HepG2 (cell line): ENCODE data around the gene HOXD8.

Experiments used
- ARNT2 ChIP-seq: sonication (generic); formaldehyde crosslinking; IDR thresholded peaks from 2 replicates; pipeline ENCODE4 v1.8.0; 2022; ENCODE audit warnings: mild to moderate bottlenecking, low read depth, missing genetic modification reagents, moderate library complexity
- FOXP1 ChIP-seq, 2 experiments: fragments of 450-650 bp in 1 of 2; IDR thresholded peaks; 2 replicates each; pipeline ENCODE4 v1.6.1; 2017 to 2018; ENCODE audit warnings: antibody characterized with exemption in 1 of 2
- HIVEP1 ChIP-seq: sonication (generic); formaldehyde crosslinking; IDR thresholded peaks from 2 replicates; pipeline ENCODE4 v1.4.0; 2020; ENCODE audit warnings: mild to moderate bottlenecking, missing genetic modification reagents
- HMGXB4 ChIP-seq, 2 experiments: sonication (generic) in 1 of 2; formaldehyde crosslinking in 1 of 2; IDR thresholded peaks; 2 replicates each; pipeline versions ENCODE4 v1.4.0 to v1.6.1; 2018 to 2020; ENCODE audit warnings: missing genetic modification reagents in 2 of 2, borderline replicate concordance in 1 of 2, low read depth in 1 of 2, mild to moderate bottlenecking in 1 of 2, missing biosample characterization in 1 of 2
- IKZF5 ChIP-seq: IDR thresholded peaks from 2 replicates; pipeline ENCODE4 v1.6.1; 2018; ENCODE audit warnings: missing genetic modification reagents, mild to moderate bottlenecking, missing compliant biosample characterization
- PHF20 ChIP-seq: sonication (generic); formaldehyde crosslinking; IDR thresholded peaks from 2 replicates; pipeline ENCODE4 v1.5.0; 2020; ENCODE audit warnings: mild to moderate bottlenecking, missing genetic modification reagents
- POLR2AphosphoS5 ChIP-seq: IDR thresholded peaks from 2 replicates; pipeline ENCODE4 v1.6.1; 2012; ENCODE audit warnings: low read depth, low read length
- RFX5 ChIP-seq: IDR thresholded peaks from 2 replicates; pipeline ENCODE4 v1.6.1; 2011; ENCODE audit warnings: low read depth, low read length, improper control_type of control experiment
- TBP ChIP-seq: sonication (generic); formaldehyde crosslinking; IDR thresholded peaks from 2 replicates; pipeline ENCODE4 v1.5.0; 2020; ENCODE audit warnings: missing genetic modification reagents
- ZBTB34 ChIP-seq: sonication (generic); formaldehyde crosslinking; IDR thresholded peaks from 2 replicates; pipeline ENCODE4 v1.8.0; 2022; ENCODE audit warnings: mild to moderate bottlenecking, missing genetic modification reagents
- ZBTB7A ChIP-seq: sonication (generic); formaldehyde crosslinking; IDR thresholded peaks from 2 replicates; pipeline ENCODE4 v1.8.0; 2022; ENCODE audit warnings: mild to moderate bottlenecking, missing genetic modification reagents
- ZNF766 ChIP-seq: sonication (generic); formaldehyde crosslinking; IDR thresholded peaks from 2 replicates; pipeline ENCODE4 v1.5.0; 2020; ENCODE audit warnings: missing genetic modification reagents, borderline replicate concordance

GRCh38 chr2:176146645-176147044 lies 17.1 kb downstream of the HOXD8 start:
- no peak for TF ChIP-seq ZNF766
- TF ChIP-seq POLR2AphosphoS5 = no peak
- TF ChIP-seq RFX5 = no peak
- no peak for TF ChIP-seq TBP (CRISPR knock-in tag)
- no peak for TF ChIP-seq IKZF5 (CRISPR knock-in tag)
- TF ChIP-seq FOXP1 (IDR thresholded peaks at IDR 0.05) = no peak
- no peak for TF ChIP-seq FOXP1 (CRISPR knock-in tag; IDR thresholded peaks at IDR 0.05)
- TF ChIP-seq HMGXB4 (CRISPR knock-in tag; IDR thresholded peaks at IDR 0.05; ENCODE audit: borderline replicate concordance in 1 of 2, low read depth in 1 of 2) = no peak
- TF ChIP-seq ZBTB34 = no peak
- no peak for TF ChIP-seq ZBTB7A (CRISPR knock-in tag)
- TF ChIP-seq HIVEP1 (CRISPR knock-in tag) = no peak
- no peak for TF ChIP-seq PHF20 (CRISPR knock-in tag)
- no peak for TF ChIP-seq ARNT2 (CRISPR knock-in tag)
